ENCODE results near the gene RPUSD1. TPM values are rescaled to one million over a fixed set of nuclear protein-coding genes. Genes with fewer than 3 reads are reported as not detected.

The RPUSD1 gene
- total and polyA plus RNA-seq, 2 of the 13 experiments (the other 11 are each of a cell fraction or from before 2014, with no cell fraction given): 13.1 to 26.2 TPM

- TF ChIP-seq NRL (CRISPR knock-in tag; IDR thresholded peaks at IDR 0.05; ENCODE audit: borderline replicate concordance) (0 out of 2 replicates have a peak, but pooled peaks have one; percentile 36), SOX5 (CRISPR knock-in tag; IDR thresholded peaks at IDR 0.05; ENCODE audit: borderline replicate concordance) (peak; percentile 26; the same call in 1 of the 2 replicates), ZGPAT (CRISPR knock-in tag; IDR thresholded peaks at IDR 0.05) (peak; percentile 87), ZNF577 (CRISPR knock-in tag; IDR thresholded peaks at IDR 0.05; ENCODE audit: borderline replicate concordance, low read depth) (no peak), MNT (IDR thresholded peaks at IDR 0.05) (peak; percentile 10; the same call in 1 of the 2 replicates), ZNF839 (CRISPR knock-in tag; IDR thresholded peaks at IDR 0.05; ENCODE audit: borderline replicate concordance) (no peak; the same call in 1 of the 2 replicates), HOXA3 (CRISPR knock-in tag; IDR thresholded peaks at IDR 0.05) (peak; percentile 96), THAP11 (CRISPR knock-in tag; IDR thresholded peaks at IDR 0.05) (peak; percentile 95), ZBTB42 (CRISPR knock-in tag; IDR thresholded peaks at IDR 0.05) (peak; percentile 35; the same call in 1 of the 2 replicates), ZFP41 (CRISPR knock-in tag; IDR thresholded peaks at IDR 0.05; ENCODE audit: borderline replicate concordance) (no peak), ZNF703 (CRISPR knock-in tag; IDR thresholded peaks at IDR 0.05; ENCODE audit: borderline replicate concordance) (no peak; the same call in 1 of the 2 replicates), ETV5 (CRISPR knock-in tag; IDR thresholded peaks at IDR 0.05; ENCODE audit: borderline replicate concordance) (peak; percentile 44), ELF3 (CRISPR knock-in tag; IDR thresholded peaks at IDR 0.05) (peak; percentile 46), KDM5A (IDR thresholded peaks at IDR 0.05; ENCODE audit: borderline replicate concordance, low read length) (peak; percentile 84), POLR2AphosphoS5 (IDR thresholded peaks at IDR 0.05; ENCODE audit: low read depth, low read length) (peak; percentile 49), ETS1 (CRISPR knock-in tag; IDR thresholded peaks at IDR 0.05) (no peak)
- TF ChIP-seq, protein P1, sequence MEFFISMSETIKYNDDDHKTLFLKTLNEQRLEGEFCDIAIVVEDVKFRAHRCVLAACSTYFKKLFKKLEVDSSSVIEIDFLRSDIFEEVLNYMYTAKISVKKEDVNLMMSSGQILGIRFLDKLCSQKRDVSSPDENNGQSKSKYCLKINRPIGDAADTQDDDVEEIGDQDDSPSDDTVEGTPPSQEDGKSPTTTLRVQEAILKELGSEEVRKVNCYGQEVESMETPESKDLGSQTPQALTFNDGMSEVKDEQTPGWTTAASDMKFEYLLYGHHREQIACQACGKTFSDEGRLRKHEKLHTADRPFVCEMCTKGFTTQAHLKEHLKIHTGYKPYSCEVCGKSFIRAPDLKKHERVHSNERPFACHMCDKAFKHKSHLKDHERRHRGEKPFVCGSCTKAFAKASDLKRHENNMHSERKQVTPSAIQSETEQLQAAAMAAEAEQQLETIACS (CRISPR knock-in tag; IDR thresholded peaks at IDR 0.05): peak; percentile 65; the same call in 1 of the 2 replicates
- TF ChIP-seq, protein P2, sequence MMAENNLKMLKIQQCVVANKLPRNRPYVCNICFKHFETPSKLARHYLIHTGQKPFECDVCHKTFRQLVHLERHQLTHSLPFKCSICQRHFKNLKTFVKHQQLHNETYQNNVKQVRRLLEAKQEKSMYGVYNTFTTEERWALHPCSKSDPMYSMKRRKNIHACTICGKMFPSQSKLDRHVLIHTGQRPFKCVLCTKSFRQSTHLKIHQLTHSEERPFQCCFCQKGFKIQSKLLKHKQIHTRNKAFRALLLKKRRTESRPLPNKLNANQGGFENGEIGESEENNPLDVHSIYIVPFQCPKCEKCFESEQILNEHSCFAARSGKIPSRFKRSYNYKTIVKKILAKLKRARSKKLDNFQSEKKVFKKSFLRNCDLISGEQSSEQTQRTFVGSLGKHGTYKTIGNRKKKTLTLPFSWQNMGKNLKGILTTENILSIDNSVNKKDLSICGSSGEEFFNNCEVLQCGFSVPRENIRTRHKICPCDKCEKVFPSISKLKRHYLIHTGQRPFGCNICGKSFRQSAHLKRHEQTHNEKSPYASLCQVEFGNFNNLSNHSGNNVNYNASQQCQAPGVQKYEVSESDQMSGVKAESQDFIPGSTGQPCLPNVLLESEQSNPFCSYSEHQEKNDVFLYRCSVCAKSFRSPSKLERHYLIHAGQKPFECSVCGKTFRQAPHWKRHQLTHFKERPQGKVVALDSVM (CRISPR knock-in tag; IDR thresholded peaks at IDR 0.05): peak; percentile 46; the same call in 1 of the 2 replicates
Observed at GRCh38 chr16:740764-741505, 47.2 kb downstream of the RPUSD1 start, which contains the start of gene CIAO3 (continued).
